Mesenchymal stem cell (in vitro differentiated cells and primary cell): Measurements from ENCODE around the gene CATSPER4.

ENCODE experiments used
- DNase-seq: peaks from one replicate; pipeline ENCODE4 v3.0.0-alpha.2; 2013
- H2AFZ ChIP-seq: one replicate; pipeline ENCODE4 v1.6.1; 2013; ENCODE audit warnings: low read depth, mild to moderate bottlenecking, control low read depth, inconsistent platforms, low read length, moderate library complexity
- H2AK5ac ChIP-seq: 2 replicates; pipeline ENCODE4 v1.6.1; 2013; ENCODE audit warnings: low read length, moderate library complexity, mild to moderate bottlenecking, inconsistent platforms; ENCODE audit not compliant: severe bottlenecking
- H2BK120ac ChIP-seq: one replicate; pipeline ENCODE4 v1.6.1; 2013; ENCODE audit warnings: low read depth, mild to moderate bottlenecking, inconsistent platforms, low read length, moderate library complexity
- H2BK12ac ChIP-seq, 2 experiments: one replicate each; pipeline ENCODE4 v1.6.1; 2013; ENCODE audit warnings: inconsistent platforms in 2 of 2, low read length in 2 of 2, mild to moderate bottlenecking in 2 of 2, moderate library complexity in 2 of 2, control low read depth in 1 of 2
- H2BK15ac ChIP-seq: one replicate; pipeline ENCODE4 v1.6.1; 2013; ENCODE audit warnings: mild to moderate bottlenecking, low read depth, inconsistent platforms; ENCODE audit not compliant: poor library complexity, severe bottlenecking
- H2BK5ac ChIP-seq: 2 replicates; pipeline ENCODE4 v1.6.1; 2013; ENCODE audit warnings: low read depth, mild to moderate bottlenecking, low read length, control low read depth, inconsistent platforms; ENCODE audit not compliant: poor library complexity, severe bottlenecking
- H3K14ac ChIP-seq, 2 experiments: one replicate each; pipeline ENCODE4 v1.6.1; 2013; ENCODE audit warnings: inconsistent platforms in 2 of 2, low read length in 2 of 2, control low read depth in 1 of 2, mild to moderate bottlenecking in 1 of 2, moderate library complexity in 1 of 2
- H3K18ac ChIP-seq, 2 experiments: one replicate each; pipeline ENCODE4 v1.6.1; 2013; ENCODE audit warnings: inconsistent platforms in 2 of 2, low read length in 2 of 2, control low read depth in 1 of 2, low read depth in 1 of 2, mild to moderate bottlenecking in 1 of 2
- H3K23ac ChIP-seq, 2 experiments: one replicate each; pipeline ENCODE4 v1.6.1; 2013; ENCODE audit warnings: inconsistent platforms in 2 of 2, low read length in 2 of 2, mild to moderate bottlenecking in 2 of 2, moderate library complexity in 2 of 2, control low read depth in 1 of 2
- H3K27ac ChIP-seq: 2 replicates; pipeline ENCODE4 v1.5.1; 2013; ENCODE audit warnings: mild to moderate bottlenecking, moderate library complexity, low read length, control low read depth, inconsistent platforms; ENCODE audit not compliant: poor library complexity, severe bottlenecking
- H3K27me3 ChIP-seq, 2 experiments: 2 replicates each; pipeline versions ENCODE4 v1.6.1 to v1.7.0; 2013; ENCODE audit warnings: low read length in 2 of 2, mild to moderate bottlenecking in 2 of 2, moderate library complexity in 2 of 2, control low read depth in 1 of 2, inconsistent platforms in 1 of 2; ENCODE audit not compliant: control insufficient read depth in 1 of 2, insufficient read depth in 1 of 2
- H3K36me3 ChIP-seq, 2 experiments: 2 replicates each; pipeline versions ENCODE4 v1.6.1 to v1.7.0; 2013; ENCODE audit warnings: low read length in 2 of 2, control low read depth in 1 of 2, inconsistent platforms in 1 of 2, low read depth in 1 of 2, mild to moderate bottlenecking in 1 of 2; ENCODE audit not compliant: insufficient read depth in 2 of 2, control insufficient read depth in 1 of 2
- H3K4ac ChIP-seq, 2 experiments: one replicate each; pipeline ENCODE4 v1.6.1; 2013; ENCODE audit warnings: inconsistent platforms in 2 of 2, low read length in 2 of 2, mild to moderate bottlenecking in 2 of 2, moderate library complexity in 2 of 2, control low read depth in 1 of 2, low read depth in 1 of 2
- H3K4me1 ChIP-seq: 2 replicates; pipeline ENCODE4 v1.6.1; 2013; ENCODE audit warnings: low read depth, low read length, control low read depth; ENCODE audit not compliant: control insufficient read depth, insufficient read depth
- H3K4me2 ChIP-seq: 2 replicates; pipeline ENCODE4 v1.6.1; 2013; ENCODE audit warnings: low read length, mild to moderate bottlenecking, inconsistent platforms; ENCODE audit not compliant: poor library complexity, severe bottlenecking
- H3K4me3 ChIP-seq, 2 experiments: 2 replicates each; pipeline versions ENCODE4 v1.5.1 to v1.7.0; 2013; ENCODE audit warnings: low read length in 2 of 2, mild to moderate bottlenecking in 2 of 2, control low read depth in 1 of 2, low read depth in 1 of 2; ENCODE audit not compliant: insufficient read depth in 1 of 2
- H3K79me1 ChIP-seq: replicated peaks from 2 replicates; pipeline ENCODE4 v1.6.1; 2013; ENCODE audit warnings: mild to moderate bottlenecking, control low read depth, low read length, inconsistent platforms; ENCODE audit not compliant: poor library complexity, severe bottlenecking
- H3K9ac ChIP-seq: 2 replicates; pipeline ENCODE4 v1.7.0; 2013; ENCODE audit warnings: mild to moderate bottlenecking, low read length, moderate library complexity
- H3K9me3 ChIP-seq: 2 replicates; pipeline ENCODE4 v1.7.0; 2013; ENCODE audit warnings: mild to moderate bottlenecking, low read length; ENCODE audit not compliant: control insufficient read depth
- H4K8ac ChIP-seq: one replicate; pipeline ENCODE4 v1.6.1; 2013; ENCODE audit warnings: inconsistent platforms, mild to moderate bottlenecking, low read length, moderate library complexity
- H4K91ac ChIP-seq: one replicate; pipeline ENCODE4 v1.6.1; 2013; ENCODE audit warnings: mild to moderate bottlenecking, low read length, inconsistent platforms
- WGBS: methylation state at CpG from one replicate; pipeline ENCODE4 v1.1.7; 2013; ENCODE audit warnings: mixed read lengths; 5-methylcytosine and 5-hydroxymethylcytosine counted together

The CATSPER4 gene

GRCh38 chr1:26148887-26149286 lies 41.5 kb upstream of the CATSPER4 start:
- Histone ChIP-seq H4K91ac (no peak overlapping the region), H2AK5ac (no peak overlapping the region), H3K4me2 (no peak overlapping the region)

GRCh38 chr1:26153966-26154532 lies 36.4 kb upstream of the CATSPER4 start:
- Histone ChIP-seq H3K9me3 (no peaks in the 10 kb centered on the region), H3K4ac (no peak overlapping the region)
- 76% methylated on average over 3 of the region's 5 CpGs for whole genome bisulfite sequencing

More at GRCh38 chr1:26148887-26149286, 41.5 kb upstream of the CATSPER4 start:
- peaks cover 55 to 66% of the 10 kb centered on the region in 2 experiments for H3K27me3 ChIP-seq
- H2BK15ac ChIP-seq = no peak overlapping the region
- no peak overlapping the region for H3K9ac ChIP-seq
- H3K14ac ChIP-seq = no peak overlapping the region
- H2BK5ac ChIP-seq = no peak overlapping the region
- no peak overlapping the region for H3K18ac ChIP-seq
- no peak overlapping the region for H4K8ac ChIP-seq
- H2BK120ac ChIP-seq = no peak overlapping the region
- H3K79me1 ChIP-seq = no peaks in the 10 kb centered on the region
- no peak overlapping the region for H3K23ac ChIP-seq
- H3K9me3 ChIP-seq = no peaks in the 10 kb centered on the region
- H3K4me1 ChIP-seq = peaks cover 1% of the 10 kb centered on the region
- no peak overlapping the region for H2BK12ac ChIP-seq
- no peak for DNase-seq
- no peak overlapping the region for H3K27ac ChIP-seq
- H3K4ac ChIP-seq = no peak overlapping the region
- H2AFZ ChIP-seq = no peak overlapping the region
- no peak overlapping the region for H3K4me3 ChIP-seq
- H3K36me3 ChIP-seq = no peaks in the 10 kb centered on the region

GRCh38 chr1:26154750-26155149 lies 35.7 kb upstream of the CATSPER4 start:
- Histone ChIP-seq H3K9me3 (no peaks in the 10 kb centered on the region), H3K18ac (no peak overlapping the region), H2BK12ac (no peak overlapping the region), H2BK5ac (no peak overlapping the region), H3K27ac (no peak overlapping the region), H3K9ac (no peak overlapping the region), H3K4me1 (peaks cover 5% of the 10 kb centered on the region), H3K27me3 (peaks cover 72 to 84% of the 10 kb centered on the region in 2 experiments), H2AFZ (no peak overlapping the region), H2AK5ac (no peak overlapping the region), H4K8ac (no peak overlapping the region), H2BK120ac (no peak overlapping the region), H2BK15ac (no peak overlapping the region), H3K14ac (no peak overlapping the region), H3K4me3 (no peak overlapping the region), H3K79me1 (no peaks in the 10 kb centered on the region), H3K4me2 (no peak overlapping the region), H3K4ac (no peak overlapping the region), H3K23ac (no peak overlapping the region), H3K36me3 (no peaks in the 10 kb centered on the region), H4K91ac (no peak overlapping the region)
- WGBS = 44% methylated on average over 8 of the region's 9 CpGs
- DNase-seq = no peak

More at GRCh38 chr1:26153966-26154532, 36.4 kb upstream of the CATSPER4 start:
- no peak overlapping the region for H3K18ac ChIP-seq
- H3K36me3 ChIP-seq = no peaks in the 10 kb centered on the region
- no peak overlapping the region for H3K14ac ChIP-seq
- no peak overlapping the region for H3K23ac ChIP-seq
- no peak overlapping the region for H3K4me3 ChIP-seq
- DNase-seq = no peak
- no peak overlapping the region for H3K4me2 ChIP-seq
- no peak overlapping the region for H3K9ac ChIP-seq
- H2BK120ac ChIP-seq = no peak overlapping the region
- H3K4me1 ChIP-seq = peaks cover 5% of the 10 kb centered on the region
- H4K8ac ChIP-seq = no peak overlapping the region
- H4K91ac ChIP-seq = no peak overlapping the region
- H2BK15ac ChIP-seq = no peak overlapping the region
- H2BK12ac ChIP-seq = no peak overlapping the region
- no peak overlapping the region for H2BK5ac ChIP-seq
- no peak overlapping the region for H3K27ac ChIP-seq
- H2AK5ac ChIP-seq = no peak overlapping the region
- H3K27me3 ChIP-seq = peaks cover 70 to 83% of the 10 kb centered on the region in 2 experiments
- no peak overlapping the region for H2AFZ ChIP-seq
- no peaks in the 10 kb centered on the region for H3K79me1 ChIP-seq

GRCh38 chr1:26155370-26156284 lies 34.8 kb upstream of the CATSPER4 start:
- Histone ChIP-seq H2BK120ac (no peak overlapping the region), H3K18ac (peak overlapping the region in 1 of 2 experiments; percentile 5), H4K8ac (no peak overlapping the region), H2BK5ac (no peak overlapping the region), H3K9me3 (no peaks in the 10 kb centered on the region), H3K23ac (no peak overlapping the region), H3K9ac (no peak overlapping the region), H2AFZ (no peak overlapping the region), H3K79me1 (no peaks in the 10 kb centered on the region), H3K4me2 (no peak overlapping the region), H3K27me3 (peaks cover 69 to 81% of the 10 kb centered on the region in 2 experiments), H3K4me3 (no peak overlapping the region), H3K4ac (no peak overlapping the region), H2AK5ac (no peak overlapping the region), H2BK15ac (no peak overlapping the region), H3K36me3 (no peaks in the 10 kb centered on the region), H2BK12ac (no peak overlapping the region), H3K14ac (no peak overlapping the region), H3K27ac (no peak overlapping the region), H4K91ac (no peak overlapping the region), H3K4me1 (peaks cover 5% of the 10 kb centered on the region)
- WGBS = 35% methylated on average over 20 of the region's 21 CpGs
- DNase-seq = no peak
